HG02642 (cell line): ENCODE measurements around the gene KRT1.
"Not testable (repeated sequence)": the region's sequence is repeated elsewhere in the genome, so short reads cannot be mapped to it uniquely, and the experiment has no call there.

Source experiments
- ATAC-seq: cut with Tn5 transposase; IDR thresholded peaks from one replicate; pipeline ENCODE4 v1.9.1; 2021; ENCODE audit warnings: mild to moderate bottlenecking; ENCODE audit not compliant: unreplicated experiment, poor library complexity

The KRT1 gene

GRCh38 chr12:52680363-52680762 lies at the start of gene KRT1:
KRT1 (minus strand) TSS chr12:52680407; CDS start chr12:52680348, 59 bp downstream.
- ATAC-seq, result no peak

GRCh38 chr12:52729147-52729546 lies 48.9 kb upstream of the KRT1 start:
- no peak for ATAC-seq

- no peak for ATAC-seq
These were observed 48.2 kb upstream of the KRT1 start for GRCh38 chr12:52728374-52728773.

GRCh38 chr12:52727037-52727436 lies 46.8 kb upstream of the KRT1 start:
- ATAC-seq, result no peak

- ATAC-seq, result no peak
These were observed 46.2 kb upstream of the KRT1 start for GRCh38 chr12:52726451-52726850.

GRCh38 chr12:52724384-52724783 lies 44.2 kb upstream of the KRT1 start:
- no peak for ATAC-seq

GRCh38 chr12:52722680-52723079 lies 42.5 kb upstream of the KRT1 start:
- no peak for ATAC-seq

GRCh38 chr12:52721838-52722470 lies 41.7 kb upstream of the KRT1 start:
- ATAC-seq, result no peak

- ATAC-seq, result no peak
These were observed 40.2 kb upstream of the KRT1 start for GRCh38 chr12:52720365-52720886.

- ATAC-seq, result no peak
These were observed 35.9 kb upstream of the KRT1 start for GRCh38 chr12:52716061-52716460.

GRCh38 chr12:52715416-52715815 lies 35.2 kb upstream of the KRT1 start:
- no peak for ATAC-seq

- no peak for ATAC-seq
These were observed 34.7 kb upstream of the KRT1 start for GRCh38 chr12:52714887-52715281.

- no peak for ATAC-seq
These were observed 34.0 kb upstream of the KRT1 start for GRCh38 chr12:52713960-52714886.

- not testable (repeated sequence) for ATAC-seq
These were observed 31.9 kb upstream of the KRT1 start for GRCh38 chr12:52712122-52712521.

GRCh38 chr12:52710730-52711129 lies 30.5 kb upstream of the KRT1 start:
- ATAC-seq, result no peak

- ATAC-seq, result no peak
These were observed 27.8 kb upstream of the KRT1 start for GRCh38 chr12:52708010-52708409.

GRCh38 chr12:52704464-52704863 lies 24.3 kb upstream of the KRT1 start:
- no peak for ATAC-seq

GRCh38 chr12:52703878-52704277 lies 23.7 kb upstream of the KRT1 start:
- no peak for ATAC-seq

GRCh38 chr12:52703424-52703823 lies 23.2 kb upstream of the KRT1 start, which contains the start of gene KRT77:
KRT77 (minus strand) TSS chr12:52703524; CDS start chr12:52703434, 90 bp downstream.
- no peak for ATAC-seq

- ATAC-seq, result no peak
These were observed 22.1 kb upstream of the KRT1 start for GRCh38 chr12:52702338-52702737.

GRCh38 chr12:52701281-52701680 lies 21.1 kb upstream of the KRT1 start:
- no peak for ATAC-seq
